ENCODE data around the gene MSANTD1.

- TF ChIP-seq CTCF (IDR thresholded peaks at IDR 0.05) (no peak), EZH2 (IDR thresholded peaks at IDR 0.05; ENCODE audit: borderline replicate concordance, insufficient read depth, low read depth, low read length, poor library complexity, severe bottlenecking) (no peak)
Observed at GRCh38 chr4:3244747-3245146, 4.2 kb upstream of the MSANTD1 start.

All from B cell (primary cell).